HFFc6 (cell line): ENCODE data around the gene UQCR11. TPM values are rescaled to one million over a fixed set of nuclear protein-coding genes. Genes with fewer than 3 reads are reported as not detected.

Experiments
- DNase-seq: peaks from one replicate; pipeline ENCODE4 v3.0.0-alpha.2; 2018
- H3K27ac Mint-ChIP-seq: 2 replicates; pipeline ENCODE4 v1.8.0; 2020; ENCODE audit warnings: mild to moderate bottlenecking, mixed read lengths
- H3K27me3 Mint-ChIP-seq: 2 replicates; pipeline ENCODE4 v1.8.0; 2021; ENCODE audit warnings: mild to moderate bottlenecking, moderate library complexity, mixed read lengths; ENCODE audit not compliant: insufficient read depth
- H3K36me3 Mint-ChIP-seq: 2 replicates; pipeline ENCODE4 v1.8.0; 2021; ENCODE audit warnings: low read depth, mixed read lengths
- H3K4me1 Mint-ChIP-seq: 2 replicates; pipeline ENCODE4 v1.8.0; 2020; ENCODE audit warnings: low read depth, mixed read lengths
- H3K4me3 Mint-ChIP-seq: 2 replicates; pipeline ENCODE4 v1.8.0; 2020; ENCODE audit warnings: mild to moderate bottlenecking, moderate library complexity, mixed read lengths
- H3K9me3 Mint-ChIP-seq: 2 replicates; pipeline ENCODE4 v1.8.0; 2020; ENCODE audit warnings: mild to moderate bottlenecking, mixed read lengths
- total RNA-seq, 6 experiments: library from RNA; stranded (reverse); fragmentation: NEBNext Ultra II Directional; extraction: Animal tissue kit (Norgen Biotek cat#: 25700); gene quantifications; 2 replicates in 1 of 6; 3 replicates in 5 of 6; pipeline ENCODE4 v1.2.3, GENCODE V29; 2021
- TF ChIP-seq, protein P1 (sequence below): fragments of 200-600 bp; sonication (generic); IDR thresholded peaks from 2 replicates; pipeline ENCODE4 v1.5.0; 2021; ENCODE audit warnings: antibody characterized with exemption, mild to moderate bottlenecking

Gene UQCR11
- total RNA-seq, 6 experiments from 2014 or later: 178 to 319 (median 252) TPM

DNA sequence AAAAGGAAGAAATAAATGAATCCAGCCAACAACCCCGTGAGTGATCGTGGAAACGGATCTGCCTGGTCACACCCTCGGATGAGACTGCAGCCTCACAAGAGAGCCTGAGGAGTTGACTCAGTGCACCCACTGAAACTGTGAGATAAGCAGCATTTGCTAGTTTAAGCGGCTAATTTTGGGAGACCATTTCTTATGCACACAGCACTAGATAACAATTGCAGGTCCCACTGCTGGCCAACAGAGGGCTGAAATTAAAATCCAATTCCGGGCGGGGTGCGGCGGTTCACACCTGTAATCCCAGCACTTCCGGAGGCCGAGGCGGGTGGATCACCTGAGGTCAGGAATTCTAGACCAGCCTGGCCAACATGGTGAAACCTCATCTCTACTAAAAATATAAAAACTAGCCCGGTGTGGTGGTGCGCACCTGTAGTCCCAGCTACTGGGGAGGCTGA lies 3.6 kb downstream of the UQCR11 start:
- TF ChIP-seq, protein P1, sequence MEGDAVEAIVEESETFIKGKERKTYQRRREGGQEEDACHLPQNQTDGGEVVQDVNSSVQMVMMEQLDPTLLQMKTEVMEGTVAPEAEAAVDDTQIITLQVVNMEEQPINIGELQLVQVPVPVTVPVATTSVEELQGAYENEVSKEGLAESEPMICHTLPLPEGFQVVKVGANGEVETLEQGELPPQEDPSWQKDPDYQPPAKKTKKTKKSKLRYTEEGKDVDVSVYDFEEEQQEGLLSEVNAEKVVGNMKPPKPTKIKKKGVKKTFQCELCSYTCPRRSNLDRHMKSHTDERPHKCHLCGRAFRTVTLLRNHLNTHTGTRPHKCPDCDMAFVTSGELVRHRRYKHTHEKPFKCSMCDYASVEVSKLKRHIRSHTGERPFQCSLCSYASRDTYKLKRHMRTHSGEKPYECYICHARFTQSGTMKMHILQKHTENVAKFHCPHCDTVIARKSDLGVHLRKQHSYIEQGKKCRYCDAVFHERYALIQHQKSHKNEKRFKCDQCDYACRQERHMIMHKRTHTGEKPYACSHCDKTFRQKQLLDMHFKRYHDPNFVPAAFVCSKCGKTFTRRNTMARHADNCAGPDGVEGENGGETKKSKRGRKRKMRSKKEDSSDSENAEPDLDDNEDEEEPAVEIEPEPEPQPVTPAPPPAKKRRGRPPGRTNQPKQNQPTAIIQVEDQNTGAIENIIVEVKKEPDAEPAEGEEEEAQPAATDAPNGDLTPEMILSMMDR: peak; percentile 52
- peaks cover 9% of the 10 kb centered on the region for H3K36me3 Mint-ChIP-seq
- H3K9me3 Mint-ChIP-seq: no peaks in the 10 kb centered on the region
- peaks cover 18% of the 10 kb centered on the region for H3K4me1 Mint-ChIP-seq
- no peak for DNase-seq
- no peak overlapping the region for H3K4me3 Mint-ChIP-seq
- H3K27ac Mint-ChIP-seq: no peak overlapping the region
- H3K27me3 Mint-ChIP-seq: peaks cover 5% of the 10 kb centered on the region

DNA sequence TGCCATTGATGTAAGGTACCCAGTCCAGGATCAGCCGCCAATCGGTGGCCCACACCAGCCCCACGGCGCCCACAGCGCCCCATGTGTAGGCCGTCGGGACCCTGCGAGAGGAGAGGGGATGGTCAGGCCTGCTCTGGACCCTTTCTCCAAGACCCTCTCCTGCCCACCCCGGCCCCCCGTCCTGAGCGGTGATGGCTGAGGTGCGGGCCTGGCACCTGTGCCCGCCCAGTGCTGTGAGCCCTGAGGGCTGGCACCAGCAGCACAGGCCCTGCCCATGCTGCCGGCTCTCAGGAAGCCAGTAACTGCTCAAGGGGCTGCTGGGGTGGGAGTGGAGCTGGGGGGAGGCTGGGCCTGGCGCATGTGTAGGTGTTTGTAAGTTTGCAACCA lies 5.8 kb downstream of the UQCR11 start:
- no peak overlapping the region for H3K4me3 Mint-ChIP-seq
- H3K36me3 Mint-ChIP-seq: peaks cover 9% of the 10 kb centered on the region
- no peak overlapping the region for H3K27ac Mint-ChIP-seq
- H3K27me3 Mint-ChIP-seq: peaks cover 3% of the 10 kb centered on the region; the same call in 1 of the 2 replicates
- TF ChIP-seq, protein P1: no peak
- no peaks in the 10 kb centered on the region for H3K9me3 Mint-ChIP-seq
- no peak for DNase-seq
- peaks cover 10% of the 10 kb centered on the region; the same call in 1 of the 2 replicates for H3K4me1 Mint-ChIP-seq

DNA sequence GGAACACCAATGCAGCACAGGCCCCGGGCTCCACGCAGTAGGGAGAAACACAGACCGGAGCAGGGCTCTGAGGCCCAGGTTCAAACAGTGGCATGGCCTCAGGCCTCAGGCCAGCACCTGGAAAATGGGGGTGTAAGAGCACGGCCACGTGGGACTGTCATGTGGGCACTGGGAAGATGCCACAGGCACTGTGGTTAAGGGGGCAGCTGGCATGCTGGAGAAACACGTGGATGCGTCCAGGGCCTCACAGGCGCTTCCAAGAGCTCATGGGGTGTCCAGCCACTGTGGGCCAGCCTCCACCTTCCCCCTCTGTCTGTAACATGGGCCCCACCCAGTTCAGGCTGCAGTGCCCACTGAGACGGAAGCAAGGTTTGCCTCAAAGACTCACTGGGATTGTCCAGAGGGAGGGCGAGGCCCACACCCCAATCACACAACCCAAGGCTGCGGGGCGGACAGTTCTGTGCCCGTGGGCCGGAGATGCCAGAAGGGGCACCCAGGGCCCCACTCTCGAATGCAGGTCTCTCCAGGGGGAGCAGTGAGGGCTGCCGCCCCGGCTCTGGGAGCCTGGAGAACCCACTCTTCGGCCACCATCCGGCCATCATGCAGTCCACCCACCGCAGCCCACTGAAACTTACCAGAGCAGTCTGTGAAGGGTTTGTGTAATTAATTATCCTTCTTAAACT lies 6.3 kb downstream of the UQCR11 start:
- DNase-seq: no peak
- no peaks in the 10 kb centered on the region for H3K9me3 Mint-ChIP-seq
- peaks cover 9% of the 10 kb centered on the region for H3K36me3 Mint-ChIP-seq
- TF ChIP-seq, protein P1: no peak
- peaks cover 4% of the 10 kb centered on the region; the same call in 1 of the 2 replicates for H3K4me1 Mint-ChIP-seq
- H3K4me3 Mint-ChIP-seq: no peak overlapping the region
- no peak overlapping the region for H3K27ac Mint-ChIP-seq
- peaks cover 2% of the 10 kb centered on the region; the same call in 1 of the 2 replicates for H3K27me3 Mint-ChIP-seq

DNA sequence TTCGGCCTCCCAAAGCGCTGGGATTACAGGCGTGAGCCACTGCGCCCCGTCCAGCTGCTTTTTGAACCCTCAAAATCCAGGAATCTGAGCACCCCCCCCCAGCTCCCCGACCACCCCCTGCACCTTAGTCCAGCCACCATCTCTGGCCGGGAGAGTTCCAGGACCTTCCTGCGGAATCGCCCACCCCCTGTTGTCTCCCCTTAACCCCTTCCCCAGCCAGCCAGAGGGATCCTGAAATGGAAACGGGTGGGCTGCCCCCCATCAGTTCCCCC lies 11.8 kb downstream of the UQCR11 start:
- H3K4me1 Mint-ChIP-seq: peaks cover 21% of the 10 kb centered on the region
- no peak for DNase-seq
- TF ChIP-seq, protein P1: no peak
- peaks cover 5% of the 10 kb centered on the region for H3K27me3 Mint-ChIP-seq
- no peaks in the 10 kb centered on the region for H3K9me3 Mint-ChIP-seq
- H3K36me3 Mint-ChIP-seq: no peaks in the 10 kb centered on the region; the same call in 1 of the 2 replicates
- no peak overlapping the region; the same call in 1 of the 2 replicates for H3K27ac Mint-ChIP-seq
- H3K4me3 Mint-ChIP-seq: peak overlapping the region; percentile 95; the same call in 1 of the 2 replicates

DNA sequence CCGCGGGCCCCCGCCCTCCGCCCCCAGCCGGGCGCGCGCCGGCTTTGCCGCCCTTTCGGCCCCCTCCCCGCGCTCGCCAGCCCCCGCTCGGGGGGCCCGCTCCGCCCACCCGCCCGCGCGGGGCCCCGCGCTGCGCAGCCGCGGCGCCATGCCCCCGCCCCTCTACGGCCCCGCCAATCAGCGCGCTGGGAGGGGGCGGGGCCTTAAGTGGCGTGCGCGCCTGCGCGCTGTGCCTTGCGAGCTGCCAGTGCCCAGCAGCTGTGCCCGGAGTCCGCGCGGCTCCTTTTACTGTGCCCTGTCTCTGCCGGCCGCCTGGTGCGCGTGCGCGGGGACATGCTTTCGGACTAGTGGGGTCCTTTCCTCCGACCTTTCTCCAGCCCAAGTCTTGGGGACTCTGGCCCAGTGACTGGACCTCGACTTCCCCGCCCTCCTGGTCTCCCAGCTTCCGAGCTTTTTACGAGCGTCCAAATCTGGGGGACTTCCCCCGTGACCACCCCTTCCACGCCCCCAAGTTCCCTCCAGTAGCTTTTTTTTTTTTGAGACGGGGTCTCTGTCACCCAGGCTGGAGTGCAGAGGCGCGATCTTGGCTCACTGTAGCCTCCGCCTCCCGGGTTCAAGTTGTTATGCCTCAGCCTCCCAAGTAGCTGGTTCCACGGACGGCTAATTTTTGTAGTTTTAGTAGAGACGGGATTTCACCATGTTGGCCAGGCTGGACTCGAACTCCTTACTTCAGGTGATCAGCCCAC lies 12.3 kb downstream of the UQCR11 start, which contains the start of gene MBD3:
Gene MBD3, minus strand, starts transcription at position 111 of the 746 bp plus-strand sequence. CDS start 234 bp downstream, outside the sequence.
- H3K9me3 Mint-ChIP-seq: no peaks in the 10 kb centered on the region
- H3K36me3 Mint-ChIP-seq: peaks cover under 1% of the 10 kb centered on the region; the same call in 1 of the 2 replicates
- peak; percentile 88 for DNase-seq
- peak within 1 kb of the TSS; percentile 95 for H3K4me3 Mint-ChIP-seq
- TF ChIP-seq, protein P1: no peak
- peaks cover 23% of the 10 kb centered on the region for H3K4me1 Mint-ChIP-seq
- peaks cover 5% of the 10 kb centered on the region for H3K27me3 Mint-ChIP-seq
- peak within 1 kb of the TSS; percentile 89 for H3K27ac Mint-ChIP-seq
